Astrocyte of the cerebellum (primary cell): Measurements from ENCODE around the gene HAUS7.
A peak's percentile ranks its signal among the peaks of the same experiment; 100 is the strongest.

Source experiments
- DNase-seq: peaks from one replicate; pipeline ENCODE4 v3.0.0-alpha.2; 2011; ENCODE audit warnings: low read depth
- H3K4me3 ChIP-seq: 2 replicates; pipeline ENCODE4 v1.5.1; 2011; ENCODE audit warnings: mild to moderate bottlenecking, low read depth, low read length, moderate library complexity
- CTCF ChIP-seq: IDR thresholded peaks from 2 replicates; pipeline ENCODE4 v1.5.1; 2012; ENCODE audit warnings: low read length, low read depth, moderate library complexity, mild to moderate bottlenecking; ENCODE audit errors: missing control alignments
- in situ Hi-C: cut with HindIII; loops from 2 replicates; pipeline ENCODE4 v1.10.0; 2017; ENCODE audit warnings: low sequenced_read_pairs

The HAUS7 gene

GRCh38 chrX:153475271-153475670 lies 4.9 kb upstream of the HAUS7 start:
- H3K4me3 ChIP-seq, result no peak overlapping the region
- in situ Hi-C loops, result no loop called here
- no peak for TF ChIP-seq CTCF
- DNase-seq, result no peak

- in situ Hi-C loops, result no loop called here
- no peak for DNase-seq
- H3K4me3 ChIP-seq, result no peak overlapping the region
- TF ChIP-seq CTCF, result no peak
These were observed 4.3 kb upstream of the HAUS7 start for GRCh38 chrX:153474718-153475117.

GRCh38 chrX:153474266-153474665 lies 3.9 kb upstream of the HAUS7 start:
- no peak for DNase-seq
- TF ChIP-seq CTCF, result no peak
- in situ Hi-C loops, result no loop called here
- no peak overlapping the region for H3K4me3 ChIP-seq

GRCh38 chrX:153473126-153473525 lies 2.8 kb upstream of the HAUS7 start:
- no peak overlapping the region for H3K4me3 ChIP-seq
- in situ Hi-C loops, result no loop called here
- no peak for TF ChIP-seq CTCF
- no peak for DNase-seq

GRCh38 chrX:153471663-153472280 lies 1.4 kb upstream of the HAUS7 start:
- TF ChIP-seq CTCF, result no peak
- H3K4me3 ChIP-seq, result no peak overlapping the region
- in situ Hi-C loops, result no loop called here
- no peak for DNase-seq

GRCh38 chrX:153469811-153470410 lies 465 bp downstream of the HAUS7 start:
- TF ChIP-seq CTCF, result peak; percentile 19
- DNase-seq, result no peak
- peak overlapping the region; percentile 60 for H3K4me3 ChIP-seq
- in situ Hi-C loops, result no loop called here
